ENCODE results near the gene IL17A. TPM values are rescaled to one million over a fixed set of nuclear protein-coding genes. Genes with fewer than 3 reads are reported as not detected.

The IL17A gene
- not detected in 5 replicates for total RNA-seq (2022; extraction: Qiagen RNA extraction; ENCODE audit: low read depth)

DNA sequence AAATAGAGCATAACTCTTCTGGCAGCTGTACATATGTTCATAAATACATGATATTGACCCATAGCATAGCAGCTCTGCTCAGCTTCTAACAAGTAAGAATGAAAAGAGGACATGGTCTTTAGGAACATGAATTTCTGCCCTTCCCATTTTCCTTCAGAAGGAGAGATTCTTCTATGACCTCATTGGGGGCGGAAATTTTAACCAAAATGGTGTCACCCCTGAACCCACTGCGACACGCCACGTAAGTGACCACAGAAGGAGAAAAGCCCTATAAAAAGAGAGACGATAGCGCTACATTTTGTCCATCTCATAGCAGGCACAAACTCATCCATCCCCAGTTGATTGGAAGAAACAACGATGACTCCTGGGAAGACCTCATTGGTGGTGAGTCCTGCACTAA lies at the start of gene IL17A:
Gene IL17A, plus strand, starts transcription at position 301 of the 400 bp plus-strand sequence. Its CDS starts 57 bp downstream, at position 358.

Other genes starting within 250 kb of the IL17A start
- not detected in 5 replicates for gene PKHD1, start 98.8 kb upstream of the IL17A start, total RNA-seq (2022; extraction: Qiagen RNA extraction; ENCODE audit: low read depth)
- not detected in 5 replicates for gene IL17F, start 58.1 kb downstream of the IL17A start, total RNA-seq (2022; extraction: Qiagen RNA extraction; ENCODE audit: low read depth)
- 80.9 to 86.0 TPM (median 83.7 TPM) in 5 replicates for gene MCM3, start 98.4 kb downstream of the IL17A start, total RNA-seq (2022; extraction: Qiagen RNA extraction; ENCODE audit: low read depth)
- 0.38 to 1.0 TPM (median 0.80 TPM) in 5 replicates for gene PAQR8, start 175.8 kb downstream of the IL17A start, total RNA-seq (2022; extraction: Qiagen RNA extraction; ENCODE audit: low read depth)
- 7.7 to 12.8 TPM (median 12.6 TPM) in 5 replicates for gene EFHC1, start 234.0 kb downstream of the IL17A start, total RNA-seq (2022; extraction: Qiagen RNA extraction; ENCODE audit: low read depth)